OCI-LY1 (cell line): ENCODE results near the gene PCED1B.
A peak's percentile ranks its signal among the peaks of the same experiment; 100 is the strongest.

ENCODE experiments used
- H2AFZ ChIP-seq: fragments of 200-600 bp; sonication (generic), shearing (Covaris generic); 2 replicates; pipeline ENCODE4 v1.6.0; 2014; ENCODE audit warnings: antibody characterized with exemption, mild to moderate bottlenecking, low read length
- H3F3A ChIP-seq: fragments of 200-600 bp; sonication (generic), shearing (Covaris generic); 2 replicates; pipeline ENCODE4 v1.6.0; 2014; ENCODE audit warnings: mild to moderate bottlenecking, antibody characterized with exemption, low read length, moderate library complexity; ENCODE audit not compliant: insufficient read depth
- H3K27ac ChIP-seq: fragments of 200-600 bp; sonication (generic); 2 replicates; pipeline ENCODE4 v1.5.1; 2014; ENCODE audit warnings: low read length, mixed run types, mild to moderate bottlenecking, low read depth; ENCODE audit not compliant: poor library complexity, severe bottlenecking
- H3K27me3 ChIP-seq: fragments of 200-600 bp; sonication (generic); 2 replicates; pipeline ENCODE4 v1.6.0; 2014; ENCODE audit warnings: antibody characterized with exemption, mild to moderate bottlenecking, low read length, moderate library complexity; ENCODE audit not compliant: insufficient read depth
- H3K36me3 ChIP-seq: fragments of 200-600 bp; sonication (generic); 2 replicates; pipeline ENCODE4 v1.6.1; 2014; ENCODE audit warnings: mild to moderate bottlenecking, antibody characterized with exemption, low read length, moderate library complexity, mixed read lengths; ENCODE audit not compliant: insufficient read depth
- H3K4me1 ChIP-seq: fragments of 200-600 bp; sonication (generic); 2 replicates; pipeline ENCODE4 v1.5.1; 2014; ENCODE audit warnings: mild to moderate bottlenecking, low read length, moderate library complexity; ENCODE audit not compliant: insufficient read depth, severe bottlenecking
- H3K4me2 ChIP-seq: fragments of 200-600 bp; sonication (generic), shearing (Covaris generic); 2 replicates; pipeline ENCODE4 v1.6.1; 2014; ENCODE audit warnings: low read length
- H3K4me3 ChIP-seq: fragments of 200-600 bp; sonication (generic); 2 replicates; pipeline ENCODE4 v1.5.1; 2014; ENCODE audit warnings: low read length, low read depth, mild to moderate bottlenecking, mixed read lengths; ENCODE audit not compliant: poor library complexity, severe bottlenecking
- H3K79me2 ChIP-seq: fragments of 200-600 bp; shearing (Covaris generic); 2 replicates; pipeline ENCODE4 v1.6.1; 2016; ENCODE audit warnings: mixed run types, low read length, mixed read lengths; ENCODE audit not compliant: insufficient read depth
- H3K9ac ChIP-seq: fragments of 200-600 bp; sonication (generic), shearing (Covaris generic); 2 replicates; pipeline ENCODE4 v1.6.1; 2014; ENCODE audit warnings: mild to moderate bottlenecking, low read length, mixed read lengths
- H3K9me2 ChIP-seq: fragments of 200-600 bp; sonication (generic), shearing (Covaris generic); 2 replicates; pipeline ENCODE4 v1.6.1; 2014; ENCODE audit warnings: low read depth, mild to moderate bottlenecking, low read length, mixed read lengths
- H3K9me3 ChIP-seq: fragments of 200-600 bp; shearing (Covaris generic); 2 replicates; pipeline ENCODE4 v1.6.1; 2014; ENCODE audit warnings: low read length, mixed read lengths
- H4K20me1 ChIP-seq: fragments of 200-600 bp; sonication (generic), shearing (Covaris generic); 2 replicates; pipeline ENCODE4 v1.6.0; 2016; ENCODE audit warnings: mild to moderate bottlenecking, low read length; ENCODE audit not compliant: insufficient read depth
- EZH2 ChIP-seq: fragments of 200-600 bp; sonication (generic), shearing (Covaris generic); IDR thresholded peaks from 2 replicates; pipeline ENCODE4 v1.8.0; 2017; ENCODE audit warnings: borderline replicate concordance, mixed run types, mild to moderate bottlenecking, antibody characterized with exemption, low read length, moderate library complexity, mixed read lengths
- TF ChIP-seq, protein P1 (sequence below): fragments of 200-600 bp; sonication (generic), shearing (Covaris generic); IDR thresholded peaks from 2 replicates; pipeline ENCODE4 v1.5.1; 2017; ENCODE audit warnings: mild to moderate bottlenecking, antibody characterized with exemption, low read length, moderate library complexity, mixed read lengths

PCED1B gene

DNA sequence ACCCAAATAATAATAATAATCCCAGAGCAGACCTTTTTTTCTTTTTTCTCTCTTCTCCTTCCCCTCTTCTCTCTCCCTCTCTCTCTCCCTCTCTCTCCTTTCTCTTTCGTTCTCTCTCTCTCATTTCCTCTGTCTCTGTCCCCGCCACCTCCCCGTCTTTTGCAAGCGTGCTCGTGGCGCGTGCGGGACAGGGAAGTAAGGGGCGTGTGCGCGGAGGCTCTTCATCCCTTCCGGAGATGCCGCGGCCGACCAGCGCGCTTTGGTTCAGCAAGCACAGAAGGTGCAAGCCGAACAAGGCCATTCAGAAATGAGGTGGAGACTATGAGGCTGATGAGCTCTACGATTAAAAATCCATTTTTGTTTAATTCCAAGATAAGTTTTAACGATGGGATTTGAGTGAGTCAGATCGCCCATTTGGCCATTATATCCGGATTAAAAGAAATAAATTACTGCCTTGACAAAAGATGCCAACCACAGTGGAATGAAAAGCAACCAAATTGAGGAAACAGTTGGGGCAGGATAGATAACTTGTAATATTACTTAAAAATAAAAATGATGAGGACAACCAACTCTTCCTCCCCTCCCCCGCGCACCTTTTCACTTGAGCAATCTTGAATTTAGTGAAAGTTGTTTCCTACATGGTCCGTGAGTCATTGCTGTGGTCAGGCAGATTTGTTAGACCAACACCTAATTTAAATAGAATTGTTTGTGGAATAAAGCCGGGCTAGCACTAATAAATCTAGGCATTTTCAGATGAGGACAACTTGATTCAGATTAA, 1.5 kb downstream of the PCED1B start:
- Histone ChIP-seq H3K9me3 (no peaks in the 10 kb centered on the region), H3K4me3 (peak overlapping the region; percentile 82), H4K20me1 (no peaks in the 10 kb centered on the region), H3K9me2 (no peaks in the 10 kb centered on the region), H3K4me2 (peak overlapping the region; percentile 95), H3K79me2 (no peaks in the 10 kb centered on the region), H3K27ac (peak overlapping the region; percentile 78), H2AFZ (no peak overlapping the region), H3K9ac (peak overlapping the region; percentile 75), H3K4me1 (peaks cover 87% of the 10 kb centered on the region), H3F3A (peaks cover 9% of the 10 kb centered on the region), H3K36me3 (0 out of 2 replicates have a peak, but pooled peaks cover 6% of the 10 kb centered on the region), H3K27me3 (no peaks in the 10 kb centered on the region)
- no peak for TF ChIP-seq EZH2
- TF ChIP-seq, protein P1, sequence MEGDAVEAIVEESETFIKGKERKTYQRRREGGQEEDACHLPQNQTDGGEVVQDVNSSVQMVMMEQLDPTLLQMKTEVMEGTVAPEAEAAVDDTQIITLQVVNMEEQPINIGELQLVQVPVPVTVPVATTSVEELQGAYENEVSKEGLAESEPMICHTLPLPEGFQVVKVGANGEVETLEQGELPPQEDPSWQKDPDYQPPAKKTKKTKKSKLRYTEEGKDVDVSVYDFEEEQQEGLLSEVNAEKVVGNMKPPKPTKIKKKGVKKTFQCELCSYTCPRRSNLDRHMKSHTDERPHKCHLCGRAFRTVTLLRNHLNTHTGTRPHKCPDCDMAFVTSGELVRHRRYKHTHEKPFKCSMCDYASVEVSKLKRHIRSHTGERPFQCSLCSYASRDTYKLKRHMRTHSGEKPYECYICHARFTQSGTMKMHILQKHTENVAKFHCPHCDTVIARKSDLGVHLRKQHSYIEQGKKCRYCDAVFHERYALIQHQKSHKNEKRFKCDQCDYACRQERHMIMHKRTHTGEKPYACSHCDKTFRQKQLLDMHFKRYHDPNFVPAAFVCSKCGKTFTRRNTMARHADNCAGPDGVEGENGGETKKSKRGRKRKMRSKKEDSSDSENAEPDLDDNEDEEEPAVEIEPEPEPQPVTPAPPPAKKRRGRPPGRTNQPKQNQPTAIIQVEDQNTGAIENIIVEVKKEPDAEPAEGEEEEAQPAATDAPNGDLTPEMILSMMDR: no peak

GRCh38 chr12:47082283-47082682, 2.9 kb downstream of the PCED1B start:
- no peaks in the 10 kb centered on the region for H3K79me2 ChIP-seq
- peak overlapping the region; percentile 78 for H3K27ac ChIP-seq
- no peak overlapping the region for H3K9ac ChIP-seq
- peaks cover 9% of the 10 kb centered on the region for H3F3A ChIP-seq
- H3K36me3 ChIP-seq: 0 out of 2 replicates have a peak, but pooled peaks cover 6% of the 10 kb centered on the region
- H3K4me2 ChIP-seq: no peak overlapping the region
- H3K9me2 ChIP-seq: no peaks in the 10 kb centered on the region
- H2AFZ ChIP-seq: no peak overlapping the region
- H4K20me1 ChIP-seq: no peaks in the 10 kb centered on the region
- no peak overlapping the region for H3K4me3 ChIP-seq
- no peaks in the 10 kb centered on the region for H3K27me3 ChIP-seq
- TF ChIP-seq, protein P1: no peak
- TF ChIP-seq EZH2: no peak
- peaks cover 87% of the 10 kb centered on the region for H3K4me1 ChIP-seq
- H3K9me3 ChIP-seq: no peaks in the 10 kb centered on the region

DNA sequence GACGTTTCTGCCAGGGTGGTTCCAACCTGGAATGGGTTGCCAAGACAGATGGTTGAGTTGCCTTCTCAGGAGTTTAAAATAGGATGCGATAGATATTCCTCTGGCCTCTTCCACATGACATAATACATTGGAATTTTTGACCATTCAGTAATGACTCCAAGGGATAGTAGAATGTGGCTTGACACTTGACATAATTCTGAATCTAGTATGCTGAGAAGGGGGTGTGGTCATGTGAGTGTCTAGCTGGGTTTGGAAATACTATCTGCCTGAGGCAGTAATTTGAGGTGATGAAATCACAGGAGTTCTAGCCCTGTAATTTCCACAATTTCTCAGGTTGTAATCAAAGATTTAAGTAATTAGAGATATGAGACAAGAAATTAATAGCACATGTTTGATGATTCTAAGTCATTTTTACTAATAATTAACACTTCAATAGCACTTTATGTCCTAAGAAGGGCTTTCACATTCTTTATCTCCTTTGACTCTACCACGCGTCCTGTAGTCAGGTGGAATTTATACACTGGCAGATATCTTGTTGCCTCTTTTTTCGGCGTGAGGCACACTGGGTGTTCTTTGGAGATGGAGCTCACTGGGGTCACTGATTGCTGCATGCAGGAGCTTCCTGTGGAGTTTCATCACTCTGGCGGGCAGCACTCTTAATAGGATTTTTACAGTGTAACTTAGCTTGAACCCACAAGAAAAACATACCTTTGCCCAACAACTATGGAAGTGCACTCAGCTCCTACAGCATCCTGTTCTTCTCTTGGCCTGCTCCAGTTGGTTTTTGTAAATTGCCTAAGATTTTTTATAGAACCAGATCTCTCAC, 3.6 kb downstream of the PCED1B start:
- Histone ChIP-seq H3K27me3 (no peaks in the 10 kb centered on the region), H4K20me1 (no peaks in the 10 kb centered on the region), H3K9ac (no peak overlapping the region), H3K36me3 (0 out of 2 replicates have a peak, but pooled peaks cover 4% of the 10 kb centered on the region), H3K27ac (peak overlapping the region; percentile 78), H2AFZ (no peak overlapping the region), H3K9me2 (no peaks in the 10 kb centered on the region), H3F3A (peaks cover 9% of the 10 kb centered on the region), H3K79me2 (no peaks in the 10 kb centered on the region), H3K4me1 (peaks cover 80% of the 10 kb centered on the region), H3K4me3 (no peak overlapping the region), H3K9me3 (no peaks in the 10 kb centered on the region), H3K4me2 (no peak overlapping the region)
- no peak for TF ChIP-seq EZH2
- TF ChIP-seq, protein P1: no peak
